Fibroblast of the aortic adventitia (primary cell): ENCODE measurements around the gene POLR2F. TPM values are rescaled to one million over a fixed set of nuclear protein-coding genes. Genes with fewer than 3 reads are reported as not detected.

Experiments used
- DNase-seq: peaks from one replicate; pipeline ENCODE4 v3.0.0-alpha.2; 2010; ENCODE audit warnings: low read depth
- H3K4me3 ChIP-seq: 2 replicates; pipeline ENCODE4 v1.5.1; 2011; ENCODE audit warnings: low read depth, mild to moderate bottlenecking, control low read depth, low read length, moderate library complexity
- CTCF ChIP-seq: IDR thresholded peaks from 2 replicates; pipeline ENCODE4 v1.5.1; 2011; ENCODE audit warnings: mild to moderate bottlenecking, low read length, control low read depth, inconsistent platforms; ENCODE audit not compliant: insufficient read depth
- total RNA-seq: library from RNA; depleted of rRNA; stranded (reverse); fragments of >200 nt; gene quantifications from 2 replicates; pipeline ENCODE4 v1.2.3, GENCODE V29; 2012; ENCODE audit warnings: low replicate concordance

POLR2F gene
- total RNA-seq, 1 donor: 18.3 TPM

- no peak overlapping the region for H3K4me3 ChIP-seq
- DNase-seq: peak; percentile 33
- TF ChIP-seq CTCF: peak; percentile 59
These were observed 23.1 kb upstream of the POLR2F start for GRCh38 chr22:37930270-37930951.

- TF ChIP-seq CTCF: no peak
- H3K4me3 ChIP-seq: no peak overlapping the region
These were observed 22.5 kb upstream of the POLR2F start for GRCh38 chr22:37930952-37931440.

GRCh38 chr22:37931893-37932389, 21.6 kb upstream of the POLR2F start:
- DNase-seq: no peak
- no peak overlapping the region for H3K4me3 ChIP-seq
- no peak for TF ChIP-seq CTCF

More at GRCh38 chr22:37930952-37931440, 22.5 kb upstream of the POLR2F start:
- DNase-seq: no peak

DNA sequence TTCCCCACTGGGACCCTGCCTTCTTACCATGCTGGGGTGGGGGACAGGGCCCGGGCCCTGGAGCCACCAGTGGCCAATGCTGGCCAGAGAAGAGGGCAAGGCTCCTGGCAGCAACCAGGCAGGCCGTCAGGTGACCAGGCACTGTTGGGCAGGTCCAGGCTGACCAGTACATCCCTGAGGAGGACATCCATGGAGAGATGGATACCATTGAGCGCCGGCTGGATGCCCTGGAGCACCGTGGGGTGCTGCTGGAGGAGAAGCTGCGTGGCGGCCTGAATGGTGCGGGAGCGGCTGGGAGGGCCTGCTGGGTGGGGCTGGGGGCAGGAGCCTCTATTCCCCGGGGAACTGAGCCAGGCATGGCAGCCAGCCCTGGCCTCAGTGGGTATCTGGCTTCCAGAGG, 21.1 kb upstream of the POLR2F start:
- TF ChIP-seq CTCF: no peak
- H3K4me3 ChIP-seq: no peak overlapping the region
- DNase-seq: no peak

DNA sequence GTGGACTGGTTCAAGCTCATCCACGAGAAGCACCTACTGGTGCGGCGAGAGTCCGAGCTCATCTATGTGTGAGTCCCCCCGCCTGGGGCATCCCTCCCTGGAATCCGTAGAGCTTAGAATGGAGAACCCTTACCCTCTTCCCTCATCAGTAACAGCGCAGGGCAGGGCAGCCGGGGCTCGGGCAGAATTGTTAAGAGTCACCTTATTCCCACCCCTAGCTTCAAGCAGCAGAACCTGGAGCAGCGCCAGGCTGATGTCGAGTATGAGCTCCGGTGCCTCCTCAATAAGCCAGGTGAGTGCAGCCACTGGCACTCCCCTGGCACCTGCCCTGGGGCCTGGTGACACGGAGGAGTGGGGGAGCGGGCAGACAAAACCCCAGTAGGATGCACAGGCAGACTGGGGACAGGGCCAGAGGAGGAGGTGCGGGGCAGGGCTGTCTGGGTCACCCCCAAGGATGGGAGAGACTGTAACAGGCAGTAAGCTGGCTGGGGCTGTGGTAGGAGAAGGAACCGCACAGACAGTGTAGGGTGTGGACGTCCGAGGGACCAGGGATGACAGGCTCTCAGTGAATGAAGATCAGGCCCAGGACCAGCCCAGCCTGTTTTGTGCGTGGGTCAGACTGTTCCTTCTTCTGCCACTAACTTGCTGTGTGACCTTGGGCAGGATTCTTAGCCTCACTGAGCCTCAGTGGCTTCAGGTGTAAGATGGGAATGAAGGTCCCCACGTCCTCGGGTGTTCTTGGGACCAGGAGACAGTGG, 20.5 kb upstream of the POLR2F start:
- no peak for TF ChIP-seq CTCF
- H3K4me3 ChIP-seq: no peak overlapping the region
- DNase-seq: no peak

DNA sequence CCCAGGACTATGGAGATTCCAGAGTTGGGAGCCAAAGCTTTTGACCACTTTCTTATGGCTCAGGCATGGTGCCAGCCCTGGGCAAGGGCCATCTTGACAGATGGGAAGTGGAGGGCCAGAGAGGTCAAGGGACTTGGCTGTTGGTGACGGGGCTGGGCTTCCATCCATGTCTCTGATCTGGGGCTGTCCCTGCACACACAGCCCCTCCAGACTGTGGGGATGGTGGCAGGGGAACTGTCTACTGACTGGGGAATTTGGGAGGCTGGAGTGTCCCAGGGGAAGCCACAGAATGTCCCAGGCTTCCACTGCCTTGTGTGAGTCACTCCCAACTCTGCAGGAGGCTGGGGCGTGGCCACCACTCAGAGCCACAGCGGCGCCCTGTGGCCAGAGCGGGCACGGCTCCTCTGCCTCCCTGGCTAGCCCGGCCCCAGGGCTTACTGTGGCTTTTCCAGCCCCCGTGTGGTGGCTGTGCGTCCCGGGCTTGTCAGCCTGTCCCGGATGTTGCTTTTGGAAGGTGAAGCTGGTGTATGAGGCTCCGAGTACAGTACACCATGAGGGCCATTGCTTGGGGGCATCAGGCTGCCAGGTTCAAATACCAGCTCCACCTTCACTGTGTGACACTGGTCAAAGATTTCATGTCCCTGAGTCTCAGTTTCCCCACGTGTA, 19.7 kb upstream of the POLR2F start:
- no peak overlapping the region for H3K4me3 ChIP-seq
- DNase-seq: peak; percentile 83
- peak; percentile 96 for TF ChIP-seq CTCF
